AG09319 (cell line): ENCODE measurements around the gene CCDC186.
"Not testable (repeated sequence)": the region's sequence is repeated elsewhere in the genome, so short reads cannot be mapped to it uniquely, and the experiment has no call there.

ENCODE experiments used
- DNase-seq: peaks from one replicate; pipeline ENCODE4 v3.0.0-alpha.2; 2010; ENCODE audit warnings: low read depth; ENCODE audit errors: extremely low read depth
- CTCF ChIP-seq: IDR thresholded peaks from 2 replicates; pipeline ENCODE4 v1.5.1; 2011; ENCODE audit warnings: low read depth, mild to moderate bottlenecking, inconsistent platforms, low read length, moderate library complexity

The CCDC186 gene

GRCh38 chr10:114143160-114143559, 30.8 kb downstream of the CCDC186 start:
- no peak for TF ChIP-seq CTCF

GRCh38 chr10:114142018-114142417, 32.0 kb downstream of the CCDC186 start:
- no peak for TF ChIP-seq CTCF

More at GRCh38 chr10:114143160-114143559, 30.8 kb downstream of the CCDC186 start:
- DNase-seq, result no peak

GRCh38 chr10:114140827-114141226, 33.2 kb downstream of the CCDC186 start:
- DNase-seq, result not testable (repeated sequence)

More at GRCh38 chr10:114142018-114142417, 32.0 kb downstream of the CCDC186 start:
- DNase-seq, result no peak

GRCh38 chr10:114140036-114140435, 34.0 kb downstream of the CCDC186 start:
- TF ChIP-seq CTCF, result no peak
- DNase-seq, result no peak

- DNase-seq, result no peak
- no peak for TF ChIP-seq CTCF
These were observed 35.4 kb downstream of the CCDC186 start for GRCh38 chr10:114138581-114138980.

GRCh38 chr10:114135476-114135875, 38.5 kb downstream of the CCDC186 start:
- no peak for TF ChIP-seq CTCF
- no peak for DNase-seq

GRCh38 chr10:114131094-114131493, 42.9 kb downstream of the CCDC186 start:
- DNase-seq, result no peak
- no peak for TF ChIP-seq CTCF

GRCh38 chr10:114121031-114121430, 53.0 kb downstream of the CCDC186 start:
- DNase-seq, result no peak
- no peak for TF ChIP-seq CTCF
